ENCODE results near the gene AASS.
A peak's percentile ranks its signal among the peaks of the same experiment; 100 is the strongest.

The AASS gene

DNA sequence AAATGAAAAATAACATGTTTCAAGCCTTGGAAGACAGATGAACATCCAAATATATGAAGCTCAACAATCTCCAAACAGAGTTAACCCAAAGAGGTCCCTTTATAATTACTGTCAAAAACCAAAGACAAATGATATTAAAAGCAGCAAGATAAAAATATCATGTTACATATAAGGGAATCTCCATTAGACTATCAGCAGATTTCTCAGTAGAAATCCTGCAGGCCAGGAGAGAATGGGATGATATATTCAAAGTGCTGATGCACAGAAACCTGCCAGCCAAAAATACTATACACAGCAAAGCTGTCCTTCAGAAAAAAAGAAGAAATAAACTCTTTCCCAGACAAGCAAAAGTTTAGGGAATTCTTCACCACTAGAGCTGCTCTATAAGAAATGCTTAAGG is 41.0 kb downstream of the AASS start:
- no peak for DNase-seq

DNA sequence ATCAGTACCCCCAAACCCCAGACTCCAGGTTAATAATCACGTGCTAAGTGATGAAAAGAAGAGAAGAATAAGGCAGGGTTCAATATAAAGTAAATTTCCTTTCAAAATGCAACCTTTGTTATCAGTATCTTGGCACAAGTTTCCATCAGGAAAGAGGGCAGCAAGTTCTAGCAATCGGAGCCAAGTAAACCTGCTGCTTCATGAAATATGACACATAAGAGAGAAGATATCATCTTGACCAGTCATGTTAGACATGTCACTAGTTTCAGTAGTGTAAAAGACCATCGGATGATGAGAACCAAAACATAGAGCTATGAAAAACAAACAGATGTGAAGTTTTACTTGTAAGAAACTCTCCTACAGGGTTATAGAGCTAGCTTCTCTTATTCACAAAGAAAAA is 44.0 kb downstream of the AASS start:
- DNase-seq, result no peak

DNA sequence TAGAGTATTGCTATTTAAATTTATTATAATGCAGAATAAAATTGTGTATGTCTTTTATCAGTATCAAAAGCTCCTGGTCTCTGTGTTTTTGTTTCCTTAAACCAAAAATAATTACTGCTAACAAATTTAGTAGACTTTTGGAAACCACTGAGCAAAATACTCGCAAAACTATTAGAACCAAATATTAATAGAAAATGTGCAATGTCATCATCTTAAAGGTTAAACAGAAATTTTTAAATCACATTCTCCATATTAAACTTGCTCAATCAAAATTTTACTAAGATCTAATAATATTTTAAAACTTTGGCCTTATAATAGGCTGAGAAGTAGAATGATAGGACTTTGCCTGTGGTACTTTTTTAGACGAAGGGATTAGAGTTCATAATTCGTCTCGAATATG is 48.4 kb downstream of the AASS start:
- DNase-seq, result no peak

DNA sequence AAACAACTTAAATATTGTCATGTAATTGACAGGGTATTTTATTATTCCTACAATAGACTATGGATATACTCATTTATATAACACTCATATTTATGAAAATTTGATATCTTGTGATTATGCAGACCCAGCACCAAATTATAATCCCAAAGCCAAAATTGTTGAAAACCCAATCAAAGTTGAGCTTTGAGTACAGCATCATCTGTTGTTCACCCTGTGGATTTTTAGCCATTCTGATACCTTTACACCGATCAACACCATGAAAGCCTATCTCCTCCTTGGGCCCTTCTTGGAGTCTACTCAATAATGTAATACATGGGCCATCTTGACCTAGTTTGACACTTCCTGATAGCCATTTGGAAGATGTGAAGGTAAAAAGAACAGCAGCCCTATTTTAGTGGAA is 49.5 kb downstream of the AASS start:
- DNase-seq, result no peak

DNA sequence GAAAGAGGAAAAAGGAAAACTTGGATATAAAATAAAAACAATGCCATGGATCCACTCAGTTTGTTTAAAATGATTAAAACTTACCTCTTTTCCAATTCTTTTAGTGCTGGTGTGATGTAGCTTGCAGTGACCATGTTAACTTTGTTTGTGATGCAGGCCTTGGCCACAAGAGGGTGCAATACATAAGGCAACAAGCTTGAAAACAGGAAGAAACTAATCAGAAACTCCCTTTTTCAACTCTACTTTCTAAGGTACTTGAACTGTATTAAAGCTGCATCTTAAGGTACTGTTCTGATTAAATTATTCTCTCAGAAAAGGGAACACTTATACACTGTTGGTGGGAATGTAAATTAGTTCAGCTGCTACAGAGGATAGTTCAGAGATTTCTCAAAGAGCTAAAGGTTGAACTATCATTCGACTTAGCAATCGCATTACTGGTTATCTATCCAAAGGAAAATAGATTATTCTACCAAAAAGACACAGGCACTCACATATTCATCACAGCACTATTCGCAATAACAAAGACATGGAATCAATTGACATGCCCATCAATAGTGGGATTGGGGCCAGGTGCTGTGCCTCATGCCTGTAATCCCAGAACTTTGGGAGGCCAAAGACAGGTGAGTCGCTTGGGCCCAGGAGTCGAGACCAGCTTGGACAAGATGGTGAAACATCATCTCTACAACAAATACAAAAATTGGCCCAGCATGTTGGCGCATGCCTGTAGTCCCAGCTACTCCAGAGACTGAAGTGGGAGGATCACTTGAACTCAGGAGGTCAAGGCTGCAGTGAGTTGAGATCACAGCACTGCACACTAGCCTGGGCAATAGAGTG is 50.9 kb downstream of the AASS start:
- DNase-seq, result peak; percentile 76

DNA sequence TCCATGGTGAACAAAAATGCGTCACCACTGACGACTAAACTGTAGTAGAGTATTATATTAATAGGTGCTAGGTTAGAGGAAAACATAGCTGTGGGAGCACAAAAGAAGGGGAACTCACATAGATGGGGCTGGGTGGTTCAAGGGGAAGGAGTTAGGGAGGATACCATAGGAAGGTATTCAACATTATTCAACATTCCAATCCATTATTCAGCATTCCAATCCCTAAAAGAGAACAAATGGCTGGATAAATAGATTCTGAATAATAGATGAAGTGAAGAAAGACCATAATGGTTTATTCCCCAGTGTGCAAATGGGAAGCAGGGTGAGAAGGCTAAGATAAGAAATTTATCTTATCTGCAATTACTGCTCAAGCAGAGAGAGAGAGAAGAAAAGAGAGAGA is 61.4 kb downstream of the AASS start:
- no peak for DNase-seq

DNA sequence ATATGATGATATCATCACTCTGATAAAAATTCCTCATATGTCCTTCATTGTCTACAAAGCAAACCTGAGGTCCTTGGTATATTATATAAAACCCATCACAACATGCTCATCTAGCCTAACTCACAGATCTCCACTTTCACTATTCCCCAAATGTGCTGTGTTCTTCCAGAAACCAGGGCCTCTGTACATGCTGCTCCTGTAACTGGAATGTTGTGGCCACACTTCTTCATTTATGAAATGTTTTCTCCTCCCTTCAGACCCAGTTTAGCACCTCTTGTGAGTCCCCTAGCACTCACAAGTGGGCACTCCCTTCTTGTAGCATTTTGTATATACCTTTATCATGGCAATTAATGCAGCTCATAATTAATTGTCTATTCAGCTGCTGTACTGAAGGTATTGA is 61.9 kb downstream of the AASS start:
- no peak for DNase-seq

DNA sequence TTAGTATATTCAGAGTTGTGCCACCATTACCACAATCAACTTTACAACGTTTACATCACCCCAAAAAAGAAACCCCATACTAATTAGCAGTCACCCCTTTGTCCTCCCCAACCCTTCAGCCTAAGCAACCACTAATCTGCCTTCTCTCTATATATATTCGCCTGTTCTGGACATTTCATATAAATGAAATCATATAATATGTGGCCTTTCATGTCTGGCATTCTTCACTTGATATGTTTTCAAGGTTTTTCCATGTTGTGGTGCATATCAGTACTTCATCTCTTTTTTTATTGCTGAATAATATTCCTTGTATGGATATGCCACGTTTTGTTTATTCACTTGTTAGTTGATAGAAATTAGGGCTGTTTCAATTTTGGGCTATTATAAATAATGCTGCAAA is 70.4 kb downstream of the AASS start:
- no peak for DNase-seq

DNA sequence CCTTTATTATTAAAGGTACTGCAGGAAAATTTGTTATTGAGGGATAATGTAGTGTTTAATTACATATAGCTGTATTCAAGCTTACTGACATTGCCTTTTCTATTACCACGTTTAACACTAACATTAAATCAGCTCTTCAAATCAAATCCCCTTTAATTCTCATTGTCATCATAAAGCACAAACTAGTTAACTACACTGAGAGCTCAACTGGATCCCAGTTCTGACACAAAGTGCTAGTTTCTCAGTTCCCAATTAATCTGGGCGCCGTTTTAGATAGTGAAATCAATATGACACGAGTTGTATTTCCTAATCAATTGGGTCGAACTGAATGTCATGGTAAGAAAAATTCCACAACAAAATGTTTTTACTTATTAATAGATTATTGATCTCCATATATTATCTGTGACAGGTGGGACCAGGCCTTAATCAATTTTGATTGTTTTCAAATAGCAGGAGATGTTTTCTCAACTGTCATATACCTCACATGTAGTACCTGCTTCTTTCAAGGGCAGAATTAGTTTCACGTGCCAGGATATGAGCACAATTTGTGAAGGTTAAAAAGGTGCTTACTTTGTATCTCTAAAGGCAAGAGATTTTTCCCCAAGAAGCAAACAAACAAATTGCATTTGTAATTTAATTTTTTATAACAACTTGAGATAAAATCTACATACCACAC is 71.0 kb downstream of the AASS start:
- DNase-seq, result no peak

DNA sequence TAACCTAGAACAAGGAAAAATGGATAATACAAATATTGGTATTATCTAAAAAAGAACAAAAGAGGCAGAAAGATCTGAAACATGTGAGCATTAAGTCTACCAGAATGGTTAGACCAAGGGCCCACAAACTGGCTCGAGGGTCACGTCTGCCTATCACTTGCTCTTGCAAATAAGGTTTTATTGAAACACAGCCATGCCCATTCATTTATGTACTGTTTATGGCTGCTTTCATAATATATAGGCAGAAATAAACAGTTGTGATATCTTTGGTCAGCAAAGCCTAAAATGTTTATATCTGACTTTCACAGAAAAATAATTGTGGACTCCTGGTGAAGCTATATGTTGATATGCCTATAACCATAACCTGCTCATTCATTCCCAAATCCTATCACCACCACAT is 71.8 kb downstream of the AASS start:
- no peak for DNase-seq

DNA sequence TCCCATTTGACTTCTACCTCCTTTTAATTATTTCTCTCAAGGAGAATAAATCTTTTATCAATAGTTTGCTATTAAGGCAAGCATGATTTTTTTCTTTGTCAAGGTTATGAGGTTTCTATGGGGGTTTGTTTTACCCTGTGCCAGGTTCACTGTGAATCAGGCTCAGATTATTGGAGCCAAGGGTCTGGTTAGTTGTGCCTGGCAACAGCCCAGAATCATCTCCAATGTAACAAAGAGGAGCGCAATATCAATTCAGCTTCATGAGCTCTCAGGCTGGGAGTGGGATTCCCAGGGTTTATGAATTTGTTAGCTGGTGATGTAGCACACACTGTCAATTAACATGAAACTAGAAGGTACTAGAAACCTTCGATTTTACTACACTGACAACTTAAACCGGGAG is 73.2 kb downstream of the AASS start:
- no peak for DNase-seq

DNA sequence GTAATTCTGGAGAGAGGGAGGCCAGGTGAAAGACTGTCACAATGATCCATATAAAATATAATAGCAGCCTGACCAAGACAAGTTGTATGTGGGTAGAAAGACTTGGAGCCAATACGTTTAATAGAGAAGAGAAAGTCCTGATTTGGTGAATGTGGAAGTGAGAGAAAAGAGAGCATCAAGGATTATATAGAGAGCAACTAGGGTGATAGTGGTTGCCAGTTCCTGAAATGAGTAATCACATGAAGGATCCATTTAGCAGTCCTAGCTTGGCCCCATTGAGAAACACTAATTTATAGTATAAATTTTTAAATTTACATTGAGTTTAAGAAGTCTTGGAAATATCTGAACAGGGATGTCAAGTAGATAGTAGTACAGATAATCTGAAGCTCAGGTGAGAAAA is 74.0 kb downstream of the AASS start:
- DNase-seq, result no peak

DNA sequence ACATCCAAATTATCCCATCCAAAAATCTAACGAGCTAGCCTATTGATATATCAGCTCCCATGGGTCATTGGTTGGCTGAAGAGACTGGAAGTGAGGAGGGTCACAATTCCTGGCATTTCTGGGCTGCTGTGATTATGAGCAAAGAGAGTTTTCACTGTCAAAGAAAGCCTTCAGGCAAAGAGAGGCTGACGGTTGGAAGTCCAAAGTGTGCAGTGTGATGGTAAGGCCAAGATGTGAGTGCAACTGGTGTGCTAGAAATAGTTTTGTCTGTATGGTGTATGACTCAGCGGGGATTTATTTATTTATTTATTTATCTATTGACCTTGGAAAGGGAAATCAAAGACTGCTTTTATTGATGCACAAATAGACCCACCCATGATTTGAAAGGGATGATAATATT is 75.0 kb downstream of the AASS start:
- no peak for DNase-seq

DNA sequence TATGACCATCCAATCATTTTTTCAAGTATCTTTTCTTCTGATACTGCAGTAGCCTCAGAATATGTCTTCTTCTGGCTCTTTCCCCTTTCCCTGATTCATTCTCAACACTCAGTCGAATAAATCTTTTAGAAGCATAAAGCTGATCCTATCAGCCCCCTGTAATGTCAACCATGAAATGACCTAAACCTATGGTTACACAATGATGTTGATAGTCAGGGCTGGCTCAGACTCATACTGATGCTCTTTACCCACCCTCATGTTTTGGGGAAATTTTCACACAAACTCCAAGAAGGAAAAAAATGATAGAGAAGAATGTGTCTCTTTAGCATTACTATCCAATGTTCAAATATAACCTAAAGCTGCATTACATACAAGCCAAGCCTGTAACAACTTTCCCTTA is 76.0 kb downstream of the AASS start:
- no peak for DNase-seq

DNA sequence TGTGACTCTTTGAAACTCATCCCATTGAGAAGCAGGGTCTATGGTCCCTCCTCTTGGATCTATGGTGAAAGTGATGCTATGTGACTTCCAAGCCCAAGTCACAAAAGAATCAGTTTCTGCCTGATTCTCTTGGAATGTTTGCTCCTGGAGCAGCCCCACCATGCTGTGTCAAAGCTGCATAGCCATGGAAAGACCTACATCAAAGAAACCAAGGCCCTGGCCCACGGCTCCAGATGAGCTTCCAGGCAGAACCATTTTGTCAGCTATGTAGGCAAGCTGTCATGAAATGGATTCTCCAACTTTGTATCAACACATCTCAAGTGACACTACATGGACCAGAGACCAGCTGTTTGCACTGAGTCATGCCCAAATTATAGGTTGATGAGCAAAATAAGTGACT is 77.0 kb downstream of the AASS start:
- no peak for DNase-seq

DNA sequence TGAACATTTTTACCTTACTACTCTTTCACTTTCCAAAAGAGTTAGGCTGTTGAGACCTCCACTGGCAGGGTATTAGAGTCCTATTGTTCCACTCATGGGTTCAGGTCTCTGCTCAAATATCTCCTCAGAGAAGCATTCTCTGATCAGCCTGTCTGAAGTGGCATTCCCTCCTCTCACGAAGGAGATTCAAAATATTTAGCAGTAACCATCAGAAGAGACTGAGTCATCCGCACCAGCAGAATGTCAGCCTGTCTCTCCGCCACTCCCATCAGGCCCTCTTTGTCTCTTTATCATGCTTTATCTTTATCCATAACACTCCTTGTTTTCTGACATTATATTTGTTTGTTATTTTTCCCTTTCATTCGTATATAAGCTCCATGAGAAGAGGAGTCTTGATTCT is 79.1 kb downstream of the AASS start:
- DNase-seq, result no peak

DNA sequence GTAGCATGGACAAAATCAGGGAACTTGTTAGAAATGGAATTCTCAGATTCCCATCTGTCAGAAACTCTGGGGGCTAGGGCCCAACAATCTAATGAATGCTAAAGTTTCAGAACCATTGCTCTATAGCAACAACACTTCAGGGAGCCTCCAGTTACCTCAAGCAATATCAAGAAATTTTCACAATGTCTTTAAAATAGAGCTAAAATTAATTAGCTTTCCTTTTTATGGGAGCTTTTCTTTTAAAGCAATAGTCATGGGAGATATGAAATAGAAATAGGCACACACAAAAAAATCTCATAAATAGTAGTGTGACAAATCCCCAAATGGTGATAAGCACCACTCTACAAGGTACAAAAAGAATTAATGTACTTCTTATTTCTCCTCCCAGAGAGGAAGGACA is 80.9 kb downstream of the AASS start:
- no peak for DNase-seq

DNA sequence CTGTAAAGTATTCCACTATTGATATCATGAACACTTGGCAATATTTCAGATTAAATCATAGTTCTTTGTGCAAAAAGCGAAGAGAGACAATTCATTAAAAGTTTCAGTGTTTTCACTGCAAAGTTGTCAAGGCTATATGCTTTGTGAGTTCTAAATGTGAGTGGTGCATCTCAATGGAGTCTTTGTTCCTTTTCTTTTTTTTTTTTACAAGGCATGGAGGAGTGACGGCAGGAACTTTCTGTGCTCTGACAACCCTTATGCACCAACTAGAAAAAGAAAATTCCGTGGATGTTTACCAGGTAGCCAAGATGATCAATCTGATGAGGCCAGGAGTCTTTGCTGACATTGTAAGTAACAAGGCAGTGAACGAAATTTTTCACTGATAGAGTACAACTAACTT is 84.5 kb downstream of the AASS start:
- DNase-seq, result no peak

DNA sequence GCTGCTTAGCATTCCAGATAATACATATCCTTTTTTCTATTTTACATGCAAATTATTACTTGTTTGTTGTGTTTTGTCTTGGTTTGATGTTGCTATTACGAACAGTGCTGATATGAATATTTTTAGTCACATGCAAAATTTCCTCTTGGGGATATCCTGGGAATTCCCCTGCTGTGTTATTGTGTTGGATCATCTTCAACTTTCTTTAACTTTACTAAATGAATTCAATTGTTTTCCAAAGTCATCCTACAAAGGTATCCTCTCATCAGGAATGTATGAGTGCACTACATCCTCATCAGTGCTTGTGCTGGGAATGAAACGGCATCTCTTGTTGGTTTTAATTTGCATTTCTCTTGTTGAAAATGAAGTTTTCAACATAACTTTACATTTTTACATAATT is 87.1 kb downstream of the AASS start:
- no peak for DNase-seq

DNA sequence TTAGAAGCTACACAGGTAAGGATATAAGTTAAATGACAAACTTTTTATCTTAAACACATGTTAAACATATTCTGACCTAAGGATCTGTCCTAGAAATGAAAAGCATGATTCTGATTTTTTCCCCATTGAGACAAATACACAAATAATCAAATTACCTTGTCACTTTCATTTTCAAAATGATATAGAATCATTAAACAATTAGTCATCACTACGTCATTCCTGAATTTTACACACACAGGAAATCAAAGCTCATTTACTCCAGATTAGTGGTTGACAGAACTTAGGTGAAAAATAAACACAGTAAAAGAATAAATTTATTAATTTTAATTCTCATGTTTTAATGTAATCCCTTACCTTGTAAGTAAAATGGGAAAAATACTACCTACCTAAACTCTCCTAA is 89.0 kb downstream of the AASS start:
- no peak for DNase-seq

DNA sequence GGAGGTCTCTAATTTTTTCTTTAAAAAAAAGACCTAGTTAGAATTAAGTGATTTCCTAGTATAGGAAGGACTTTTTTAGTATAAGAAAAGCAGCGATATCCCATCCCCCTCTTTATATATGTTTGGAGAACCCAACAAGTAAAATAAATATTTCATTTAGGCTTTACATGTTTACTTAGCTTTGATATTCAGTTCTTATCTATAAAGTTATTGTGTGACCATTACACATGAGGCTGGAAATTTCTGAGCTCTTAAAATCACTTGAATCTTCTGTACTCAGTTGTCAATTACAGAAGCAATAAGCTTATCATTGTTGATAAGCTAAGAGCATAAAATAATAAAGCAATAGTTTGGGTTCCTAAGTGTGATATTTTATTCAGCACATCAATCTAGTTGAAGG is 89.7 kb downstream of the AASS start:
- DNase-seq, result no peak

DNA sequence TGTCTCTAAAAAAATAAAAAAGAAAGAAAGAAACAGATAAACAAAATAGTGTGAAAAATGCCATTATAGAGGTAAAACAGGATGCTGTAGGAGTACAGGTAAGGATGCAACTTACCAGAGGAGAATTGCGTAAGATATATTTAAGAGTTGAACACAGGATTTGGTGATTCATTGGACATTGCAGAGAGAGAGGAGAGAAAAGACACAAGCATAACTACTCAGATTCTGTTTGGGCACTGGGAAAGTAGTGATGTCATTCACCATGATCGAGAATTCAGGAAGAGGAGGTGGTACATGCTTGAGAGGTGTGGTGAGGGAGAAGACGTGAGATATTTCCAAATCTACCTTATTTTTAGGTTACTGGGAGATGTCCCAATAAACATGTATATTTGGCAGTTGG is 97.6 kb downstream of the AASS start:
- no peak for DNase-seq

DNA sequence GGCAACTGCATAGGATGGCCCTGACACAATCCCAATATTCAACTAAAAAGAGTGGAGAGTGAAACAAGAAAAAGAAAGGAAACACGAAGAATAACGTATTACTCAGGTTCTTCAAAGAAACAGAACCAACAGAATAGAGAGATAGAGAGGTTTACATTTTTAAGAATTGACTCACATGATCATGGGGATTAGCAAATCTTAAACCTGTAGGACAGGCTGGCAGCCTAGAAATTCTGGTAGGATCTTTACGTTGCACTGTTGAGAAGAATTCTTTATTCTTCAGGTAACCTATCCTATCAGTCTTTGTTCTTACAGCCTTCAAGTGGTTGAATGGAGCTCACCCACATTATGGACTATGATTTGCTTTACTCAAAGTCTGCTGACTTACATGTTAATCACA is 103.9 kb downstream of the AASS start:
- DNase-seq, result no peak

DNA sequence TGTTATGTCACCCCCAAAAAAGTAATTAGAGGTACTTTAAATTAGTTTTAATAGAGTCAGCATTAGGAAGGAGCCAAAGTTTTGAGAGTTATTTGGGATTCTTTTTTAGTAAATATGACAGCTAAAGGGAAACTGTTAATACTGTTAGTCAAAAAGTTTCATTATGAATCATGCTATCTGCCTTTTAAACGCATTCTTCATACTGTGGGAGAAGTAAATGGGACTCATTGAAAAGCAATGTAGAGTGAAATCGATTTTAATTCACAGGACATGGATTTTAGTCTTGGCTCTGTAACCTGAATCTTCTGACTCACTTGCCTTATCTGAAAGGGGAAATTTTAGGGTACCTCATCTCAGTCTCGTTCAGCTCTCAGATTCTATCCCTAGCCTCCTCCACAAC is 105.1 kb downstream of the AASS start:
- DNase-seq, result no peak

DNA sequence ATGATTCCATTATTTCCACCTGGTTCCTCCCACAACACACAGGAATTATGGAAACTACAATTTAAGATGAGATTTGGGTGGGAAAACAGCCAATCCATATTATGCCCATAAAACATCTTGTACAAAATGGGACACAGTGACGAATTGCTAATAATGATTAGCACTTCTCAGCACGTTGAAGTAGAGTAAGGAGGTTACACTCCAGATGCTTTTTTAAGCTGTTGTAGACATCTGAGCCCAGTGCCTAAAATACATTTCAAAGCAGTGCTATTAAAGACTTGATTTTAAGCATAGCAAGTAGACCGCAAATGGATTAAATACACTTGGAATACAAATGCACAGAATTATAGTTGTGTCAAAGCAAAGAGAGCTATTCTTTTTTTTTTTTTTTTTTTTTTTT is 105.9 kb downstream of the AASS start:
- no peak for DNase-seq

Data from activated effector memory CD4-positive, alpha-beta T cell treated with anti-CD3 and anti-CD28 coated beads, Interleukin-2, amount 50 U/mL, for 16 hours (primary cell).